Right cardiac atrium (tissue), 5 donors: ENCODE results near the gene HS2ST1. TPM values are rescaled to one million over a fixed set of nuclear protein-coding genes. Genes with fewer than 3 reads are reported as not detected.

Experiments
- ATAC-seq, 2 donors: fragments of 200-7000 bp; cut with Tn5 transposase; one replicate each; pipeline versions ENCODE4 v1.8.0 to v1.9.1; 2020; ENCODE audit warnings: moderate library complexity in 2 of 2, mild to moderate bottlenecking in 1 of 2
- DNase-seq, 3 donors: peaks; one replicate each; pipeline ENCODE4 v3.0.0-alpha.2; 2020
- H3K27ac ChIP-seq: one replicate; pipeline ENCODE4 v1.5.1; 2013; ENCODE audit warnings: mild to moderate bottlenecking, low read length, control low read depth, moderate library complexity
- H3K27me3 ChIP-seq: one replicate; pipeline ENCODE4 v1.6.1; 2013; ENCODE audit not compliant: control insufficient read depth, insufficient read depth
- H3K4me1 ChIP-seq: one replicate; pipeline ENCODE4 v1.6.1; 2013; ENCODE audit warnings: low read length; ENCODE audit not compliant: control insufficient read depth, insufficient read depth
- H3K4me3 ChIP-seq: one replicate; pipeline ENCODE4 v1.5.1; 2013; ENCODE audit warnings: low read length, control low read depth
- H3K9me3 ChIP-seq: one replicate; pipeline ENCODE4 v1.6.1; 2013; ENCODE audit warnings: low read length; ENCODE audit not compliant: control insufficient read depth
- WGBS: extraction: QIAGEN DNeasy Blood & Tissue Kit; methylation state at CpG from one replicate; pipeline ENCODE4 v1.1.7; 2013; 5-methylcytosine and 5-hydroxymethylcytosine counted together
- intact Hi-C, 4 donors: fragments of 100-400 bp; cut with DNase I; formaldehyde crosslinking; loops; one replicate each; pipeline versions ENCODE4 v1.11.0 to v1.14.0; 2022 to 2023
- polyA plus RNA-seq: library from polyadenylated mRNA; stranded (reverse); fragments of 200-250 nt; gene quantifications from one replicate; pipeline ENCODE4 v1.2.3, GENCODE V29; 2013
- total RNA-seq, 4 donors: library from RNA; stranded (reverse); fragmentation: NEBNext Ultra II Directional; extraction: Animal tissue kit (Norgen Biotek cat#: 25700); gene quantifications; one replicate each; pipeline ENCODE4 v1.2.1, GENCODE V29; 2021
- donor health status: healthy with polysubstance abuse.
- donor health status: DM: no; HTN: yes; CAD: no.
- donor health status: DM: no; HTN: no; CAD: no.
- donor health status: DM: no; HTN: yes; CAD: no; lungs with severe emphysema.
- donor health status: DM: yes; HTN: yes; CAD: no.

The HS2ST1 gene
- total and polyA plus RNA-seq, 5 donors = 6.0 to 15.7 (median 11.8) TPM

GRCh38 chr1:87141556-87141955 lies 227.1 kb downstream of the HS2ST1 start:
- no peak overlapping the region for H3K27ac ChIP-seq
- 96% methylated on average over 8 of the region's 8 CpGs for WGBS
- intact Hi-C loops = loop anchor here in 2 of 4 donors (10.0 kb wide), 2 partner anchors 143 to 803 kb away; no protein-coding TSS in a partner anchor
- no peaks in the 10 kb centered on the region for H3K9me3 ChIP-seq
- H3K4me3 ChIP-seq = no peak overlapping the region
- no peak for DNase-seq
- no peaks in the 10 kb centered on the region for H3K27me3 ChIP-seq
- H3K4me1 ChIP-seq = no peaks in the 10 kb centered on the region
- no peak for ATAC-seq

- no peak for ATAC-seq
- Histone ChIP-seq H3K4me1 (no peaks in the 10 kb centered on the region), H3K4me3 (no peak overlapping the region), H3K27ac (no peak overlapping the region), H3K27me3 (no peaks in the 10 kb centered on the region), H3K9me3 (no peaks in the 10 kb centered on the region)
- intact Hi-C loops = loop anchor here in 2 of 4 donors (10.0 kb wide), 2 partner anchors 141 to 801 kb away; no protein-coding TSS in a partner anchor
- WGBS = 96% methylated on average over 3 of the region's 3 CpGs
- DNase-seq = no peak
Observed at GRCh38 chr1:87143413-87144135, 229.1 kb downstream of the HS2ST1 start.

- H3K4me3 ChIP-seq = no peak overlapping the region
- ATAC-seq = no peak
- H3K9me3 ChIP-seq = no peaks in the 10 kb centered on the region
- no peaks in the 10 kb centered on the region for H3K4me1 ChIP-seq
- H3K27ac ChIP-seq = no peak overlapping the region
- WGBS = 69% methylated on average over 8 of the region's 8 CpGs
- H3K27me3 ChIP-seq = no peaks in the 10 kb centered on the region
- no peak for DNase-seq
- intact Hi-C loops = loop anchor here in 2 of 4 donors (10.0 kb wide), 2 partner anchors 140 to 800 kb away; no protein-coding TSS in a partner anchor
Observed at GRCh38 chr1:87144316-87144895, 230.0 kb downstream of the HS2ST1 start.

GRCh38 chr1:87144981-87145380 lies 230.5 kb downstream of the HS2ST1 start:
- DNase-seq (no peak), ATAC-seq (no peak)
- no peak overlapping the region for H3K4me3 ChIP-seq
- 96% methylated on average over 2 of the region's 2 CpGs for WGBS
- intact Hi-C loops = loop anchor here in 2 of 4 donors (10.0 kb wide), 2 partner anchors 140 to 800 kb away; no protein-coding TSS in a partner anchor
- no peak overlapping the region for H3K27ac ChIP-seq
- H3K9me3 ChIP-seq = no peaks in the 10 kb centered on the region
- no peaks in the 10 kb centered on the region for H3K4me1 ChIP-seq
- no peaks in the 10 kb centered on the region for H3K27me3 ChIP-seq

GRCh38 chr1:87146538-87146937 lies 232.1 kb downstream of the HS2ST1 start:
- intact Hi-C loops = loop anchor here in 2 of 4 donors (10.0 kb wide), 2 partner anchors 138 to 798 kb away; no protein-coding TSS in a partner anchor
- 77% methylated on average over 2 of the region's 2 CpGs for WGBS
- no peak overlapping the region for H3K27ac ChIP-seq

GRCh38 chr1:87146986-87147385 lies 232.6 kb downstream of the HS2ST1 start:
- Histone ChIP-seq H3K4me3 (no peak overlapping the region), H3K27ac (no peak overlapping the region), H3K9me3 (no peaks in the 10 kb centered on the region), H3K27me3 (no peaks in the 10 kb centered on the region), H3K4me1 (no peaks in the 10 kb centered on the region)
- DNase-seq (no peak), ATAC-seq (no peak)
- 50% methylated on average over 2 of the region's 2 CpGs for WGBS
- intact Hi-C loops = loop anchor here in 2 of 4 donors (10.0 kb wide), 2 partner anchors 138 to 798 kb away; no protein-coding TSS in a partner anchor

More at GRCh38 chr1:87146538-87146937, 232.1 kb downstream of the HS2ST1 start:
- H3K9me3 ChIP-seq = no peaks in the 10 kb centered on the region
- no peaks in the 10 kb centered on the region for H3K4me1 ChIP-seq
- no peaks in the 10 kb centered on the region for H3K27me3 ChIP-seq
- DNase-seq (no peak), ATAC-seq (no peak)
- H3K4me3 ChIP-seq = no peak overlapping the region

GRCh38 chr1:87147851-87148250 lies 233.4 kb downstream of the HS2ST1 start:
- intact Hi-C loops = loop anchor here in 2 of 4 donors (10.0 kb wide), 2 partner anchors 137 to 797 kb away; no protein-coding TSS in a partner anchor
- Histone ChIP-seq H3K27ac (no peak overlapping the region), H3K27me3 (no peaks in the 10 kb centered on the region), H3K4me3 (no peak overlapping the region), H3K9me3 (no peaks in the 10 kb centered on the region), H3K4me1 (no peaks in the 10 kb centered on the region)
- no peak for DNase-seq
- 60% methylated on average over 3 of the region's 3 CpGs for WGBS
- no peak for ATAC-seq

GRCh38 chr1:87148661-87149060 lies 234.2 kb downstream of the HS2ST1 start:
- Histone ChIP-seq H3K9me3 (no peaks in the 10 kb centered on the region), H3K4me1 (no peaks in the 10 kb centered on the region), H3K27me3 (no peaks in the 10 kb centered on the region), H3K4me3 (no peak overlapping the region), H3K27ac (no peak overlapping the region)
- intact Hi-C loops = loop anchor here in 2 of 4 donors (10.0 kb wide), 2 partner anchors 136 to 796 kb away; no protein-coding TSS in a partner anchor
- no peak for ATAC-seq
- 89% methylated on average over 4 of the region's 4 CpGs for WGBS
- no peak for DNase-seq

GRCh38 chr1:87149241-87150041 lies 235.0 kb downstream of the HS2ST1 start:
- DNase-seq (peak in 1 of 3 donors; percentile 60), ATAC-seq (peak; percentile 30 to 38)
- intact Hi-C loops = loop anchor here in 2 of 4 donors (10.0 kb wide), 2 partner anchors 135 to 795 kb away; no protein-coding TSS in a partner anchor
- H3K27me3 ChIP-seq = no peaks in the 10 kb centered on the region
- no peaks in the 10 kb centered on the region for H3K9me3 ChIP-seq
- 66% methylated on average over 7 of the region's 7 CpGs for WGBS
- H3K4me3 ChIP-seq = no peak overlapping the region
- H3K4me1 ChIP-seq = no peaks in the 10 kb centered on the region
- peak overlapping the region; percentile 28 for H3K27ac ChIP-seq

GRCh38 chr1:87150143-87150542 lies 235.7 kb downstream of the HS2ST1 start:
- H3K9me3 ChIP-seq = no peaks in the 10 kb centered on the region
- H3K27ac ChIP-seq = no peak overlapping the region
- H3K27me3 ChIP-seq = no peaks in the 10 kb centered on the region
- no peak overlapping the region for H3K4me3 ChIP-seq
- no peaks in the 10 kb centered on the region for H3K4me1 ChIP-seq
- WGBS = 75% methylated on average over 1 of the region's 1 CpG
- intact Hi-C loops = no loop called here
- ATAC-seq (no peak), DNase-seq (no peak)
